HG03354 (cell line): ENCODE measurements around the gene ELMOD2.

ENCODE experiments used
- ATAC-seq: cut with Tn5 transposase; IDR thresholded peaks from one replicate; pipeline ENCODE4 v1.9.1; 2021; ENCODE audit warnings: mild to moderate bottlenecking; ENCODE audit not compliant: unreplicated experiment, poor library complexity, severe bottlenecking

Gene ELMOD2

DNA sequence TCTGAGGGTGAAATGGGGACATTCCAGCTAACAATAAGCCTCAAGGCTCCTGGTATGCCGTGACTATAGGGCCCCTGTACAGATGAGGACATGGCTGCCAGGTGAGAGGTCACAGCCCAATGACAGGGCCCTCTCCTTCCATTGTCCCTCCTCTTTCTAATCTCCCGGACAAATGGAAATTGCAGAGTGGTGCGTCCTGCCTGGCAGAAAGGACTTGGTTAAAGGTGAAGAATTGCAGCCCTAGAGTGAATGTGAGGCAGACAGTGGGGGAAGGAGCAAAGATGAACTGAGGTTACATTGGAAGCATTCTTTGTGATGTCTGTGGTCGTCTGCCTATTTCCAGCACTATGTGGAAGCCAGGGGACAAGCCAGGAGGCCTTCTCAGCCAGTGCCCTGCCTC, 51.5 kb downstream of the ELMOD2 start:
- ATAC-seq: no peak

DNA sequence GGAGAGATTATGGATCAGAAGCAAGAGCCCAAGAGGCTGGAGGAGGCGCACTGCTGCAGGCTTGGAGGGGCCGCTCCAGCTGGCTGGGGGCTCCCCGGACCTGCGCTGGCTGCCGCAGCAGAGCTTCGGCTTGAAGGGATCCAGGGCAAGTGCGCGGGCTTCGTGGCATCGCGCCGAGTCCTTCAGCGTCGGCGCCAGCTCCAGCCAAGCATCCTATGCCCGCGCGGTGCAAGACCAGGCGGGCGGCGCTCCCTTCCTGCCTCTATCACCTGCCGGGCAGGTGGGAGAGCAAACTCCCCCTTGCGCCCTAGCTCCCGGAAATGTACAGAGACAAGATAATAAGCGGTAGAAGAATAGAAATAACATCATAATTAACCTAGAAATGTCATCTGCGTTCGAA, 55.3 kb downstream of the ELMOD2 start:
- no peak for ATAC-seq

- ATAC-seq: no peak
Observed at GRCh38 chr4:140581078-140581477, 57.1 kb downstream of the ELMOD2 start.

GRCh38 chr4:140584439-140584838, 60.5 kb downstream of the ELMOD2 start:
- no peak for ATAC-seq

DNA sequence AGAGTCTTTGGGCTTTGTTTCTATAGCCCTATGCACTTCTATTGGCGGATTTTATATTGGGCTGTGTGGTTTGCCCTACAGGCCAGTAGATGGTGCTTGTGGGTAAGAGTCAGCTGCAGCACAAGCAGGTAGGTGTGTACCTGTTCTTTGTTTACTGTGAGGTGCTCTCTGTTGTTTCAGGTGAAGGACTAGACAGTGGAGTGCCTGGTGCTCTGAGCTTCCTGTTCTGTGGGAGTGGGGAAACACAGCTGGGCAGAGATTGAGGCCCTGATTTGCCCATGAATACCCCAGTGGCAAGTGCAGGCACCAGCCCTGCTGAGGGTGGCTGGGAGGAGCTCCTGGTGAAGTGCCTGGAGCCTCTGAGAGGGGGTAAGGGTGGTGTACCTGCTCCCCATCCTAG, 71.1 kb downstream of the ELMOD2 start:
- peak; percentile 78 for ATAC-seq

GRCh38 chr4:140600408-140600807, 76.4 kb downstream of the ELMOD2 start:
- ATAC-seq: no peak

DNA sequence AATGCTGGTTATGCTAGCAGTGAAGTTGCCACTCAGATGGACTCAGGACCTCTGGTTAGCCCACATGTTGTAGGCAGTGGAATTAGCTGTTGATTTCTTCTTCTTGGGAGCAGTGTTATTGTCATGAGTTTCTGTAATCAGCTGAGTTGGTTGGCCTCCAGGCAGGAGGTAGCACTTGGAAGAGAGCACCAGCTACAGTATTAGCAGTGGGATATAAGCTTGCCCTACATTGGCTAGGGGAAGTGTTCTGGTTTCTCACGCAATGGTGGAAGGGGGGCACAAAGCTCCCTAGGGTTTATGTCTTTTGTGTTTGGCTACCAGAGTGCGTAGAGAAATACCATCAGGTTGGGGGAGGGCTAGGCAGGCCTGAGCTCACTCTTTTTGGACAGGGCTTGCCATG, 78.7 kb downstream of the ELMOD2 start:
- no peak for ATAC-seq

DNA sequence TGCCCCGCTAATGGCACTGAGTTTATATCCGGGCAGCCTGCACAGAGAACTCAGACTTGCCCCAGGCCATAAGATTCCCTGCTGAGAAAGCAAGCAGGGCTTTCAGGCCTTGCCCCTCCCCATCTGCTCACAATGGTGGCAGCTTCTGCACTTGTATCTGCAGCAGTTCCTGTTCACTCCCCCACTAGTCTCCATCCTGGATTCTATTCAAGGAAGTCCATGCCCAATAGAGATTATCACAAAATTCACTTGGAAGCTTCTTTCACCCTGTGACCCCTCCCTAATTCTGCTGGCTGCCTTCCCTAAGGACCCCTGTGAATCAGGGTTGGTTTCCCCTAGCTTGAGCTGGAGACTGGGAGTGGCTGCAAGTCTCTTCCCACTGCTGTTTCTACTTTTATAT, 79.3 kb downstream of the ELMOD2 start:
- no peak for ATAC-seq
